ENCODE results near the gene KSR2.

KSR2 gene

GRCh38 chr12:117521867-117522266 lies 446.9 kb downstream of the KSR2 start:
- H3K4me3 Mint-ChIP-seq = no peak overlapping the region
- no peaks in the 10 kb centered on the region for H3K36me3 Mint-ChIP-seq (ENCODE audit: low read depth)
- no peaks in the 10 kb centered on the region for H3K9me3 Mint-ChIP-seq
- no peak for TF ChIP-seq CTCF (IDR thresholded peaks at IDR 0.05)
- peaks cover 15% of the 10 kb centered on the region for H3K27me3 Mint-ChIP-seq (ENCODE audit: low read depth, poor library complexity)
- DNase-seq = no peak
- H3K27ac Mint-ChIP-seq = peak overlapping the region; percentile 62
- H3K4me1 Mint-ChIP-seq = peaks cover 36% of the 10 kb centered on the region

DNA sequence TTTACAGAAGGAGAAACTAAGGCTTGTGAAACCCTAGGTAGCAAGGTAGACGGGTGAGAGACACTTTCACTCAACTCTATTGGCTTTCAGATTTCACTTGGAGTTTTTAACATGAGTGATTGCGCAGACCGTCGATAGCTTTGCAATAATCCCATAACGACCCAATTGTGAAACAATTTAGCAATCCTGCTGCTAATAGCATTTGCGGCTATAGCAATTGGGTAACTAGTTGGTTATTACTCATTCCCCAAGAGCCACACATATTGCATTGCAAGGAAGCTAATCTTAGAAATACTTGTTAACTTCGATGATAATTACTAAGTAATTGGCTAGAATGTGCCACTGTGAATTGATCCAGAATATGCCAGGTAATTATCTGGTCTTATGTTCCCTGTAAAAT lies 447.4 kb downstream of the KSR2 start:
- Mint-ChIP-seq H3K4me1 (peaks cover 30% of the 10 kb centered on the region), H3K4me3 (no peak overlapping the region), H3K9me3 (no peaks in the 10 kb centered on the region), H3K27me3 (ENCODE audit: low read depth, poor library complexity) (peaks cover 17% of the 10 kb centered on the region), H3K36me3 (ENCODE audit: low read depth) (no peaks in the 10 kb centered on the region), H3K27ac (no peak overlapping the region)
- no peak for DNase-seq
- TF ChIP-seq CTCF (IDR thresholded peaks at IDR 0.05) = no peak

GRCh38 chr12:117518594-117519270 lies 450.1 kb downstream of the KSR2 start:
- no peaks in the 10 kb centered on the region for H3K36me3 Mint-ChIP-seq (ENCODE audit: low read depth)
- peaks cover 29% of the 10 kb centered on the region for H3K4me1 Mint-ChIP-seq
- H3K27ac Mint-ChIP-seq = no peak overlapping the region
- H3K4me3 Mint-ChIP-seq = no peak overlapping the region
- peaks cover 24% of the 10 kb centered on the region for H3K27me3 Mint-ChIP-seq (ENCODE audit: low read depth, poor library complexity)
- no peaks in the 10 kb centered on the region for H3K9me3 Mint-ChIP-seq
- no peak for DNase-seq
- no peak for TF ChIP-seq CTCF (IDR thresholded peaks at IDR 0.05)

- Mint-ChIP-seq H3K9me3 (no peaks in the 10 kb centered on the region), H3K27me3 (ENCODE audit: low read depth, poor library complexity) (peaks cover 33% of the 10 kb centered on the region), H3K27ac (no peak overlapping the region), H3K4me3 (no peak overlapping the region), H3K4me1 (peaks cover 20% of the 10 kb centered on the region), H3K36me3 (ENCODE audit: low read depth) (no peaks in the 10 kb centered on the region)
- no peak for TF ChIP-seq CTCF (IDR thresholded peaks at IDR 0.05)
- no peak for DNase-seq
Measured at GRCh38 chr12:117517219-117517739, 451.5 kb downstream of the KSR2 start.

DNA sequence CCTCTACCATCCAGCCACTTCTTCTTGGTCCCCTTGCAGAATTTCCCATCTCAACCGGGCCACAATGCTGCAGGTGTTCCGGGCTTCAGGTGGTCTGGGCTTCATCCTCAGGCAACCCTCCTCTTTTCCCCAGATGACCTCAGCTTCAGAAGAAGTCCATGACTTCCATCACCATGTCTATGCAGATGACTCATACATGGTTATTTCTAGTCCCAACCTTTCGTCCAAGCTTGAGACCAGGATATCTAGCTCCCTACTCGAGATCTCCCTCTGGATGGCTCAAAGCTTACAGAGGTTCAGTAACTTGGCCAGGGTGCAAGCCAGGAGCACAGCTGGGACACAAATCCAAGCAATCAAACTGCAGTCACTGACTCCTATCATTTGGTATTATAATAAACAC lies 452.8 kb downstream of the KSR2 start:
- no peaks in the 10 kb centered on the region for H3K36me3 Mint-ChIP-seq (ENCODE audit: low read depth)
- no peaks in the 10 kb centered on the region for H3K9me3 Mint-ChIP-seq
- no peak overlapping the region for H3K27ac Mint-ChIP-seq
- peaks cover 34% of the 10 kb centered on the region for H3K27me3 Mint-ChIP-seq (ENCODE audit: low read depth, poor library complexity)
- TF ChIP-seq CTCF (IDR thresholded peaks at IDR 0.05) = no peak
- DNase-seq = no peak
- H3K4me1 Mint-ChIP-seq = peaks cover 24% of the 10 kb centered on the region
- H3K4me3 Mint-ChIP-seq = no peak overlapping the region

- H3K27ac Mint-ChIP-seq = no peak overlapping the region
- peaks cover 32% of the 10 kb centered on the region for H3K4me1 Mint-ChIP-seq
- peaks cover 27% of the 10 kb centered on the region for H3K27me3 Mint-ChIP-seq (ENCODE audit: low read depth, poor library complexity)
- no peak for DNase-seq
- H3K4me3 Mint-ChIP-seq = no peak overlapping the region
- H3K9me3 Mint-ChIP-seq = no peaks in the 10 kb centered on the region
- H3K36me3 Mint-ChIP-seq (ENCODE audit: low read depth) = no peaks in the 10 kb centered on the region
- no peak for TF ChIP-seq CTCF (IDR thresholded peaks at IDR 0.05)
Measured at GRCh38 chr12:117514016-117514415, 454.8 kb downstream of the KSR2 start.
